HCT116 (cell line): ENCODE measurements around the gene NCDN.

Source experiments
- ATF3 ChIP-seq: IDR thresholded peaks from 2 replicates; pipeline ENCODE4 v1.6.1; 2012
- CTCF ChIP-seq, 3 experiments: fragments of 200-600 bp in 1 of 3; sonication (generic) in 1 of 3; IDR thresholded peaks in 2 of 3; conservative IDR thresholded peaks in 1 of 3; 2 replicates each; pipeline ENCODE4 v1.5.1; 2012 to 2017; ENCODE audit warnings: low read depth in 2 of 3, low read length in 2 of 3, antibody characterized with exemption in 1 of 3, borderline replicate concordance in 1 of 3, control low read depth in 1 of 3, mild to moderate bottlenecking in 1 of 3, mixed read lengths in 1 of 3, mixed run types in 1 of 3, moderate library complexity in 1 of 3; ENCODE audit not compliant: insufficient read depth in 1 of 3
- EGR1 ChIP-seq: IDR thresholded peaks from 2 replicates; pipeline ENCODE4 v1.6.1; 2012; ENCODE audit warnings: low read depth
- EZH2 ChIP-seq: fragments of 200-600 bp; sonication (generic); IDR thresholded peaks from 2 replicates; pipeline ENCODE4 v1.6.1; 2017; ENCODE audit warnings: antibody characterized with exemption, mixed run types
- EZH2phosphoT487 ChIP-seq: fragments of 200-600 bp; IDR thresholded peaks from 2 replicates; pipeline ENCODE4 v1.6.1; 2018; ENCODE audit warnings: antibody characterized with exemption, borderline replicate concordance
- FOSL1 ChIP-seq: IDR thresholded peaks from 2 replicates; pipeline ENCODE4 v1.6.1; 2012; ENCODE audit warnings: low read depth
- MAX ChIP-seq: IDR thresholded peaks from 2 replicates; pipeline ENCODE4 v1.6.1; 2012
- POLR2A ChIP-seq: IDR thresholded peaks from 2 replicates; pipeline ENCODE4 v1.7.0; 2011; ENCODE audit warnings: borderline replicate concordance; ENCODE audit not compliant: insufficient read depth, insufficient read length; ENCODE audit errors: extremely low read depth
- POLR2AphosphoS5 ChIP-seq: IDR thresholded peaks from 2 replicates; pipeline ENCODE4 v1.6.1; 2011; ENCODE audit warnings: mild to moderate bottlenecking, low read depth, low read length, moderate library complexity
- TCF7L2 ChIP-seq: IDR thresholded peaks from 2 replicates; pipeline ENCODE4 v1.7.0; 2011; ENCODE audit warnings: borderline replicate concordance, inconsistent platforms; ENCODE audit not compliant: insufficient read depth, insufficient read length; ENCODE audit errors: extremely low read depth
- YY1 ChIP-seq: IDR thresholded peaks from 2 replicates; pipeline ENCODE4 v1.6.1; 2011; ENCODE audit warnings: low read length, low read depth, moderate library complexity, mild to moderate bottlenecking; ENCODE audit not compliant: insufficient replicate concordance; ENCODE audit errors: extremely low read depth
- ZFX ChIP-seq: fragments of 450-650 bp; IDR thresholded peaks from 2 replicates; pipeline ENCODE4 v1.6.1; 2017

GRCh38 chr1:35518183-35518582 is 39.4 kb upstream of the NCDN start:
- TF ChIP-seq MAX (no peak), POLR2A (no peak), EZH2phosphoT487 (no peak), YY1 (no peak), TCF7L2 (no peak), CTCF (IDR thresholded peaks at IDR 0.05 in 2 of 3, conservative IDR thresholded peaks at IDR 0.05 in 1 of 3; ENCODE audit: borderline replicate concordance in 1 of 3, insufficient read depth in 1 of 3, low read depth in 2 of 3, low read length in 2 of 3) (no peak), ZFX (no peak), POLR2AphosphoS5 (no peak), FOSL1 (no peak), EGR1 (no peak), EZH2 (no peak), ATF3 (no peak)
